HUES6 (cell line): Measurements from ENCODE around the gene FETUB.

ENCODE experiments used
- H3K27ac ChIP-seq: 2 replicates; pipeline ENCODE4 v1.7.0; 2013; ENCODE audit warnings: low read depth, mild to moderate bottlenecking, low read length, inconsistent platforms
- H3K27me3 ChIP-seq: 2 replicates; pipeline ENCODE4 v1.6.1; 2013; ENCODE audit warnings: low read length; ENCODE audit not compliant: control insufficient read depth, insufficient read depth
- H3K36me3 ChIP-seq: 2 replicates; pipeline ENCODE4 v1.6.1; 2013; ENCODE audit warnings: low read length; ENCODE audit not compliant: control insufficient read depth, insufficient read depth
- H3K4me1 ChIP-seq: 2 replicates; pipeline ENCODE4 v1.6.1; 2013; ENCODE audit warnings: low read length; ENCODE audit not compliant: control insufficient read depth, insufficient read depth
- H3K4me3 ChIP-seq: 2 replicates; pipeline ENCODE4 v1.5.1; 2013; ENCODE audit warnings: low read depth, low read length
- H3K9ac ChIP-seq: one replicate; pipeline ENCODE4 v1.6.1; 2013; ENCODE audit warnings: mild to moderate bottlenecking, low read length
- H3K9me3 ChIP-seq: 2 replicates; pipeline ENCODE4 v1.6.1; 2013; ENCODE audit warnings: low read depth, low read length; ENCODE audit not compliant: control insufficient read depth, insufficient read depth

Gene FETUB

DNA sequence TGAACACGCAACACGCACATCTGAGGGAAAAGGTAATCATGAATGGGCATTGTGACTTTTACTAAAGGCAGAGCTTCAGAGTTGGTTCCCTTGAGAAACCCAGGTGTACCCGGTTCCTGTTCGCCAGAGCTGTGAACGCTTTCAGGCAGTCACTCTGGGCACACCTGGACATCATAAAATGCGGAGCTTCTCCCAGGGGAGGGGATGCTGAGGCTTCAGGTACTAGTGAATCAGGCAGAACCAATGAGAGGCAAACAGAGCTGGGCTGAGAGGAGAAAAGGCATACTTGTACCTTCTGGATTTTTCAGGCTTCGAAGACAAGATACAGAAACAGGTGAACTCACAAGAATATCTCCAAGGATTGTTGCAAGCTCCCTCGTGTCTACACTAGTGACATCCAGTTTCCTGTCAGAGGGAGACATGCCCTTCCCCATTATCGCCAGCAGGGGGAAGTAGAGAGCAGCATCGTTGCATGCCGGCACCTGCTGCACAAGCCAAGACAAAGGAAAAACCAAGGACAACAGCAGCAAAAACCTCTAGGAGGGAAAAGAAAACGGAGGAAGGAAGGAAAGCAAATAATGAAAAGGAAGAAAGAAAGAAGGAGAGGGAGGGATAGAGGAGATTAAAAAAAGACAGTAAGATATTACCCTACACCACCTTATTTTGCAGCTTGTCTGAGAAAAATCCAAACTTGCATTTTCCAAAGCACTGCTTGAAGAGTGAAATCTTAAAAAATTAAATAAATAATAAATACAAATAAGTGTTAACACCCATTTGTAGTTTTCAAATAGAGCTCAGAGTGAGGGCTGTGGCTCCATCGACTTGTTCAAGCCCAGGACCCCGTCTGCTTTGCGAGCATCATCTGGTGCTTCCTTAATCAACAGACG lies 25.4 kb upstream of the FETUB start:
- peaks cover 16% of the 10 kb centered on the region for H3K27me3 ChIP-seq
- H3K4me3 ChIP-seq, result no peak overlapping the region
- H3K36me3 ChIP-seq, result no peaks in the 10 kb centered on the region
- no peak overlapping the region for H3K9ac ChIP-seq
- H3K27ac ChIP-seq, result no peak overlapping the region
- peaks cover 6% of the 10 kb centered on the region for H3K4me1 ChIP-seq
- no peaks in the 10 kb centered on the region for H3K9me3 ChIP-seq

DNA sequence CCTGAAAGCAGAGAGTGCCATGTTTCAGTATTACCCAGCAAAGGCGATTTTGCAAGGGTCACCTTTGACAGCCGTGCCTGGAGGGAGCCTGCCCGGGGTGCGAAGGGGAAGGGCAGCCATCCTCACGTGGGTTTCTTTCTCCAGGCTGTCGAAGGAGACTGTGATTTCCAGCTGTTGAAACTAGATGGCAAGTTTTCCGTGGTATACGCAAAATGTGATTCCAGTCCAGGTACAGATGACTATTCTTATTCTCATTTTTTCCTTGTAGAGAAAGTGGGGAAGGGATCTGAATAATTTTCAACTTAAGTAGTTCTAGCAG lies 23.9 kb upstream of the FETUB start:
- Histone ChIP-seq H3K4me3 (no peak overlapping the region), H3K27me3 (peaks cover 16% of the 10 kb centered on the region), H3K4me1 (peaks cover 6% of the 10 kb centered on the region), H3K36me3 (no peaks in the 10 kb centered on the region), H3K9ac (no peak overlapping the region), H3K9me3 (no peaks in the 10 kb centered on the region), H3K27ac (no peak overlapping the region)

DNA sequence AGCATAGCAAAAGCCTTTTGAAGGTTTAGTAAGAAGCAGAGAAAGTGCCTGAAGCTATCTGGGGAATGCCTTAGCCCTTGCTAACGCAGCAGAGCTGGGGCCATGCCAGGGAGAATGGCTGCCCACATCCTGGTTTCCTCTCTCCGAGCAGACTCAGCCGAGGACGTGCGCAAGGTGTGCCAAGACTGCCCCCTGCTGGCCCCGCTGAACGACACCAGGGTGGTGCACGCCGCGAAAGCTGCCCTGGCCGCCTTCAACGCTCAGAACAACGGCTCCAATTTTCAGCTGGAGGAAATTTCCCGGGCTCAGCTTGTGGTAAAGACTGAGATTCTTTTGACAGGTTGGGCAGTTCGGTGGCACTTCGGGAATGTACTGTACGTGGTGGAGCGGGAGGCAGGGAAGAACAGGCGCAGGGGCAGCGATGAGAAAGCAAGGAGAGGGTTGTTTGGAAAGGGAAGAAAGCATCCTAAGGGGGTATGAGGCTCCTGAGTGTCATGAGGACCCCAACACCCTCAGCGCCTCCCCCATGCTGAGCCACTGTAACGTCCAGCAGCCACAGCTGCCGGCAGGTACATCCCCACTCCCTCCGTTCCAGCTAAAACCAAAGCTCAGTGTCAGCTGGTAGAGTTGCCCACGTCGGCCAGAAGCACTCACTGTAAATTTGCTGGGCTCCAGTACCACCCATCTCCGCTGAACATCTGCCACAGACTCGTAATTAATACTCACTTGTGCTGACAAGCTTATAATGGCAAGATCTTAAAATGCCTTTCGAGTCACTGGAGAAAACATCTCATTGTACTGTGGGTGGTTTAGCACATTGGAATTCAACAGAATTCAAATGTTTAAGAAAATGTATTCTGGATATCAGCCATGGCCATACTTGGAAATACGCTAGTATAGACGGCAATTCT lies 22.9 kb upstream of the FETUB start:
- H3K4me1 ChIP-seq, result peaks cover 6% of the 10 kb centered on the region
- no peaks in the 10 kb centered on the region for H3K9me3 ChIP-seq
- peak overlapping the region; percentile 32 for H3K4me3 ChIP-seq
- H3K36me3 ChIP-seq, result no peaks in the 10 kb centered on the region
- H3K9ac ChIP-seq, result peak overlapping the region; percentile 5
- peaks cover 16% of the 10 kb centered on the region for H3K27me3 ChIP-seq
- H3K27ac ChIP-seq, result no peak overlapping the region

DNA sequence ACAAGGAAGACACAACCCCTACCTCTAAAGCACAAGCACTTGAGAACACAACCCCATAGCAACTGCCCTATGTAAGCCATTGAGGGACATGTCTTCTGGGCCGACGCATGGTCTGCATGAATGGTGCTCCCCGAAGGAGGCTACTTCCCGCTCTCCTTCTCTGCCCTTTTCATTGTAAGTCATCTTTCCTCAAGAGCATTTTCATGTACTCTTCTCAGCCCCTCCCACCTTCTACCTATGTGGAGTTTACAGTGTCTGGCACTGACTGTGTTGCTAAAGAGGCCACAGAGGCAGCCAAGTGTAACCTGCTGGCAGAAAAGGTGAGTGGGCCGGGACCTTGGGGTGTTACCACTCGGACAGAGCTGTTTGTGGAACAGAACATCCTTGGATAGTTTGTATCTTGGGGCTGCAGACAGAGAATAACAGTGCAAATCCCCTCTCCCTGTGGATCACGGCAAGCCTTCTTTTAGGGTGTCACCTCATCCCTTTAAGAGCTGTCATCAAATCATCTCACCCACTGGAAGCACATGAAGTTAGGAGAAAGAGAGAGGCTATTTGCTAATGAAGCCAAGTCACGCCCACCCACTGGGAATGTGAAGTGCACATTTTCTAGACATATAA lies 21.8 kb upstream of the FETUB start:
- Histone ChIP-seq H3K27ac (no peak overlapping the region), H3K9ac (no peak overlapping the region), H3K9me3 (no peaks in the 10 kb centered on the region), H3K27me3 (peaks cover 16% of the 10 kb centered on the region), H3K4me1 (peaks cover 6% of the 10 kb centered on the region), H3K4me3 (no peak overlapping the region), H3K36me3 (no peaks in the 10 kb centered on the region)

DNA sequence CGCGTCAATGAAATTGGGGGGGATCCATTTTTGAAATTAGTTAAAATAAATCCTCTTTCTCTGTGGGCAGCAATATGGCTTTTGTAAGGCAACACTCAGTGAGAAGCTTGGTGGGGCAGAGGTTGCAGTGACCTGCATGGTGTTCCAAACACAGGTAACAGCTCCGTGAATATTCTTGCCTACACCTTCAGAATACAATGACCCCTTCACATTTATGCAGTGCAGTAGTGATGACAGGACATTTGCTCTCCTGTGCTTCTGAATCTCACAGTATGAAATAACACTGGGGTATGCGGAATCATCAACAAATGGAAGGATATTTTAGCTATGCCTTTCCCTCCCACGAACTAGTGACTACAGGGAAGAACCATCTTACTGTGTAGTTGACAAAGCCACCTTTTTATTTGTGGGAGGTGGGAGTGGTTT lies 20.4 kb upstream of the FETUB start:
- Histone ChIP-seq H3K9me3 (no peaks in the 10 kb centered on the region), H3K36me3 (no peaks in the 10 kb centered on the region), H3K4me3 (no peak overlapping the region), H3K27ac (no peak overlapping the region), H3K27me3 (peaks cover 16% of the 10 kb centered on the region), H3K9ac (no peak overlapping the region), H3K4me1 (peaks cover 6% of the 10 kb centered on the region)

DNA sequence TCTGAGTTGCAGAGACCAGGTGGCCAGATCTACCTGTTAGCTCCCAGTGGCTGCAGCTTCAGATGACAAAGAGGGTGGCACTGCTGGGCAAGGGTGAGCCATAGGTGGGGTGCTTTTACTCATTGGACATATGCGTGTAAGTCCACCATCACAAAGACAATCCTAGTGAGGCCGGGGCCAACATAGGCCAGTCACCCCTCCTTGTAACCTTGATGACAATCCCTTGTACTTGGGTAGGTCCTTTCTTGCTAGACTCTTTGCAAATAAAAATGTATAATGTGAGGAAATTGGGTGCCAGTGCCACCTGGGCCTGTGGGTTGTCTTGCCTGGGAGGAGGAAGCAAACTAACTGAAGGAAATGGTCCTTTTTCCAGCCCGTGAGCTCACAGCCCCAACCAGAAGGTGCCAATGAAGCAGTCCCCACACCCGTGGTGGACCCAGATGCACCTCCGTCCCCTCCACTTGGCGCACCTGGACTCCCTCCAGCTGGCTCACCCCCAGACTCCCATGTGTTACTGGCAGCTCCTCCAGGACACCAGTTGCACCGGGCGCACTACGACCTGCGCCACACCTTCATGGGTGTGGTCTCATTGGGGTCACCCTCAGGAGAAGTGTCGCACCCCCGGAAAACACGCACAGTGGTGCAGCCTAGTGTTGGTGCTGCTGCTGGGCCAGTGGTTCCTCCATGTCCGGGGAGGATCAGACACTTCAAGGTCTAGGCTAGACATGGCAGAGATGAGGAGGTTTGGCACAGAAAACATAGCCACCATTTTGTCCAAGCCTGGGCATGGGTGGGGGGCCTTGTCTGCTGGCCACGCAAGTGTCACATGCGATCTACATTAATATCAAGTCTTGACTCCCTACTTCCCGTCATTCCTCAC lies 19.7 kb upstream of the FETUB start:
- Histone ChIP-seq H3K27ac (no peak overlapping the region), H3K4me3 (no peak overlapping the region), H3K9me3 (no peaks in the 10 kb centered on the region), H3K27me3 (peaks cover 16% of the 10 kb centered on the region), H3K4me1 (peaks cover 6% of the 10 kb centered on the region), H3K36me3 (no peaks in the 10 kb centered on the region), H3K9ac (no peak overlapping the region)

DNA sequence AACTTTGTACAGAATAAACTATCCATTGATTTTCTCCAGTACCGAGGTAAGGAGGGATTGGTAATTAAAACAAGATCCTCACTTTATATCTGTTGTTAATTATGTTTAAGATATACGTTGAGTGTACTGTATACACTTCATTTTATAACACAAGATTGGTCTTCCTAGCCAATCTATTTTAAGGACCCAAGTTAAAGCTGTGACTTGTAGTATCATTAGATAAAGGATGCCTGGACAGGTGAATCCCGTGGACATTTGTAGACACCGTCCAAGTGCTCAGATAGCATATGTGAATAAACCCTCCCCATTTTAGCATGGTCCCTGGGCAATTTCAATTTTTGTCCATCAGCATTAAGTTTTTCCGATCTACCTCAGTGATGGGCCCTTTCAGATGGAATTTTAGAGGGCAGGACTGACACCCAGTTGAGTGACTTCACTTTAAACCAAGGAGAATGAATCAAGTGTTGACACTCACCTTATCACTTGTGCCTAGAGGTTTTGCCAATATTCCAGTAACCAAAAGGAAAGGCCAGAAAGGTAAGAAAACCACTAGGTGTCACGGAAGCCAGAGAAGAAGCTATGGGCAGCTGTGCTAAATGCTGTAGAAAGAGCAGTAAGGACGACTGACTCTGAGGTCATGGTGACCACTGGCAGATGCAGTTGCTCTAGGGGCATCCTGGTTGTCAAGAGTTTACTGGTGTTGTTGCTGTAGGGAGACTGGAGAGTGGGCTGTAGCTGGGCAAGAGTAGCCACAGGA lies 18.1 kb upstream of the FETUB start:
- Histone ChIP-seq H3K4me1 (peaks cover 6% of the 10 kb centered on the region), H3K9ac (no peak overlapping the region), H3K27me3 (peaks cover 16% of the 10 kb centered on the region), H3K27ac (no peak overlapping the region), H3K4me3 (no peak overlapping the region), H3K36me3 (no peaks in the 10 kb centered on the region), H3K9me3 (no peaks in the 10 kb centered on the region)

DNA sequence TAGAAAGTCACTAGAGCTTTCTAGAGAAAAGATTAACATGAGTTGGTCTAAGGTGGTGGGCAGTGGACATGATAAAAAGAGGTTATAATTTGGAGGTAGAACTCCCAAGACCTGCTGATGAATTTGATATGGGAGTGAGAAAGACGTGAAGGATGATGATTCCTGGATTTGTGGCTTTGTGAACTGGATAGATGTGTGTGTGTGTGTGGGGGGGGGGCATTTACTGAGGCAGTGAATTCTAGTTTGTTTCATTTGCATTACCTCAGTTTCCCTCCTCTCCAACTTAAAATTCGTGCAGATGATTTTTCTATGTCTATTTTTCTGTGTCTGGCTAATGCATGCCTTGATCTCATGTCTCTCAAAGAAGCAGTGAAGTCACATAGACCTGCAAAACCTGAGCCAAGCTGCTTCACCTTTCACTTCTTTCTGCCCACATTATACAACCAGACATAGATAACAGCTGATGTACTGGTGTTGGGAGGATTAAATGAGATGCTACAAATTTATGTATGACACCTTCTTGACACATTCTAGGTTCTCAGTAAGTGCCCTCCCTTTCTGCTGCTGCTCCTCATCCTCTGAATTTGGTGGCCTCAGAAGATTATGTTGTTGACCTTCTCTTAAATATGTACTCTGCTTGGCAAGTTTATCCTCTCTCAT lies 17.4 kb upstream of the FETUB start:
- Histone ChIP-seq H3K4me1 (no peaks in the 10 kb centered on the region), H3K9ac (no peak overlapping the region), H3K27ac (no peak overlapping the region), H3K4me3 (no peak overlapping the region), H3K27me3 (peaks cover 10% of the 10 kb centered on the region), H3K9me3 (no peaks in the 10 kb centered on the region), H3K36me3 (no peaks in the 10 kb centered on the region)

DNA sequence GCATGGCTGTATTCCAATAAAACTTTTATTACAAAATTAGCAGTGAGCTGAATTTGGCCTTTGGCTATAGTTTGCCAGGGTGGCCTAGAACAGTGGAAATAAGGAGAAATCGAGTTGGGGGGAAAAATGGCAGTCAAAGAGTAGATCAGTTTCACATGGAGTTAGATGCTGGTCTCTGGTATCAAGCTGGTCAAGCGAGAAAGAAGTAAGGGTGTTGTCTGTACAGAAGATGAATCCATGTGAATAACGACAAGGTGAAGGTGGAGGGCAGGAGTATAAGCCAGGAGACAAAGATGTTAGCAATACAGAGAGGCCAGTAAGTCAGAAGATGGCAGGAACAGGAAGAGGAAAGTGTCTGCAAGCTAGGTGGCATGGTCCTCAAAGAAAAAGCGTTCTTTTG lies 15.6 kb upstream of the FETUB start:
- no peaks in the 10 kb centered on the region for H3K36me3 ChIP-seq
- no peaks in the 10 kb centered on the region for H3K9me3 ChIP-seq
- H3K27me3 ChIP-seq, result no peaks in the 10 kb centered on the region
- H3K4me1 ChIP-seq, result no peaks in the 10 kb centered on the region
- H3K27ac ChIP-seq, result no peak overlapping the region
- no peak overlapping the region for H3K9ac ChIP-seq
- H3K4me3 ChIP-seq, result no peak overlapping the region
